GM12865 (cell line): ENCODE data around the gene CACNA1H.
A peak's percentile ranks its signal among the peaks of the same experiment; 100 is the strongest.

Experiments
- DNase-seq: peaks from one replicate; pipeline ENCODE4 v3.0.0; 2010; ENCODE audit warnings: low read depth
- H3K4me3 ChIP-seq: 2 replicates; pipeline ENCODE4 v1.5.1; 2011; ENCODE audit warnings: mild to moderate bottlenecking, low read depth, low read length, control low read depth
- TF ChIP-seq, protein P1 (sequence below): IDR thresholded peaks from 2 replicates; pipeline ENCODE4 v1.5.1; 2011; ENCODE audit warnings: low read length, control low read depth, low read depth, inconsistent platforms; ENCODE audit not compliant: insufficient read depth; ENCODE audit errors: missing control alignments

The CACNA1H gene

DNA sequence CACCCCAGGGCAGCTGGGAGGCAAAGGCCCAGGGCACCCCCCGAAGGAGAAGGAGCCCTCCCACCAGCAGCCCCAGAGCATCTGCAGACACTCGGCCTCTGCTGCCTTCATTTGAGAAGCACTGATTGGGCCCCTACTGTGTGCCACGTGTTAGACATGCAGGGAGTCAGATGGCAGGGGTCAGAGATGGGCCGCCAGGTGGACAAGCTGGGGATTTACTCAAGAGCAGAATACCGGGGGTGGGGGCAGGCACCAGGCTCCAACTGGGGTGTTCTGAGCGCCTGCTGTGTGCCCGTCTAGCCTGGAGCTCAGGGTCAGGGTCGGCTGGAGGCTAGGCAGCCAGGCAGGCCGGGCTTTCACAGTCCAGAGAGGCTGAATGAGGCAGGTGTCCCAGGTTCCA, 53.4 kb downstream of the CACNA1H start:
- no peak for DNase-seq
- TF ChIP-seq, protein P1, sequence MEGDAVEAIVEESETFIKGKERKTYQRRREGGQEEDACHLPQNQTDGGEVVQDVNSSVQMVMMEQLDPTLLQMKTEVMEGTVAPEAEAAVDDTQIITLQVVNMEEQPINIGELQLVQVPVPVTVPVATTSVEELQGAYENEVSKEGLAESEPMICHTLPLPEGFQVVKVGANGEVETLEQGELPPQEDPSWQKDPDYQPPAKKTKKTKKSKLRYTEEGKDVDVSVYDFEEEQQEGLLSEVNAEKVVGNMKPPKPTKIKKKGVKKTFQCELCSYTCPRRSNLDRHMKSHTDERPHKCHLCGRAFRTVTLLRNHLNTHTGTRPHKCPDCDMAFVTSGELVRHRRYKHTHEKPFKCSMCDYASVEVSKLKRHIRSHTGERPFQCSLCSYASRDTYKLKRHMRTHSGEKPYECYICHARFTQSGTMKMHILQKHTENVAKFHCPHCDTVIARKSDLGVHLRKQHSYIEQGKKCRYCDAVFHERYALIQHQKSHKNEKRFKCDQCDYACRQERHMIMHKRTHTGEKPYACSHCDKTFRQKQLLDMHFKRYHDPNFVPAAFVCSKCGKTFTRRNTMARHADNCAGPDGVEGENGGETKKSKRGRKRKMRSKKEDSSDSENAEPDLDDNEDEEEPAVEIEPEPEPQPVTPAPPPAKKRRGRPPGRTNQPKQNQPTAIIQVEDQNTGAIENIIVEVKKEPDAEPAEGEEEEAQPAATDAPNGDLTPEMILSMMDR, result no peak
- no peak overlapping the region for H3K4me3 ChIP-seq

GRCh38 chr16:1206786-1207185, 53.9 kb downstream of the CACNA1H start:
- H3K4me3 ChIP-seq, result no peak overlapping the region
- TF ChIP-seq, protein P1, result no peak
- no peak for DNase-seq

DNA sequence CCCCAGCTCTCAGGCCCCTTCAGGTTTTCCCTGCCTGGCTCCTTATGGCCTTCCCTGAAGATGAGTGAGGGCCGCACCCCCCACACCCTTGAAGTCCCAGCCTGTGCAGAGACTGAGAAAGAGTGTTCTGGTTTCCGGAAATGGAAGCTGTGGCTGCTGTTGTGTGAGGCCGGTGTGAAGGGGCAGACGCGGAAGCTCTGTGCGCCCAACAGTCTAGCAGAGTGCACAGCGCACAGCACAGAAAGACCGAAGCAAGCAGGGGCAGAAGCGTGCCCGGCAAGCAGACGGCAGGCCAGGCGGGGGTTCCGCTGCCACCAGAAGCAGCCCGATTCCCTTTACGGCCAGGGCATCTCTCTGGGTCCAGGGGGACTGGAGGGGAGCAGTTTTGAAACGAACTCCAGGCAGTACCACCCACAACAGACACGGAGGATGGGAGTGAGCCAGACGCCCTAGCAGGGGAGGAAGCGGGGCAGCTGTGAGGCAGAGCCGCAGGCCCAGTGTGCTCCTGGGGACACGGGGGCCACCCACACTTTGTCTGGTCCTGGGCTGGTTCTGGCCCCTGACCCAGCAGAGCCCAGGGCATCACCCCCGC, 55.4 kb downstream of the CACNA1H start:
- peak; percentile 8 for DNase-seq
- no peak overlapping the region for H3K4me3 ChIP-seq
- TF ChIP-seq, protein P1, result no peak

DNA sequence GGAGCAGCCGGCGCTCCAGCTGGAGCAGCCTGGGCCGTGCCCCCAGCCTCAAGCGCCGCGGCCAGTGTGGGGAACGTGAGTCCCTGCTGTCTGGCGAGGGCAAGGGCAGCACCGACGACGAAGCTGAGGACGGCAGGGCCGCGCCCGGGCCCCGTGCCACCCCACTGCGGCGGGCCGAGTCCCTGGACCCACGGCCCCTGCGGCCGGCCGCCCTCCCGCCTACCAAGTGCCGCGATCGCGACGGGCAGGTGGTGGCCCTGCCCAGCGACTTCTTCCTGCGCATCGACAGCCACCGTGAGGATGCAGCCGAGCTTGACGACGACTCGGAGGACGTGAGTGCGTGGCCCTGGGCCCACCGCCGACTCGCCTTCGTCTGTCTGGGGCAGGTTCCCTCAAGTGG, 56.2 kb downstream of the CACNA1H start:
- TF ChIP-seq, protein P1, result no peak
- no peak overlapping the region for H3K4me3 ChIP-seq
- DNase-seq, result no peak

DNA sequence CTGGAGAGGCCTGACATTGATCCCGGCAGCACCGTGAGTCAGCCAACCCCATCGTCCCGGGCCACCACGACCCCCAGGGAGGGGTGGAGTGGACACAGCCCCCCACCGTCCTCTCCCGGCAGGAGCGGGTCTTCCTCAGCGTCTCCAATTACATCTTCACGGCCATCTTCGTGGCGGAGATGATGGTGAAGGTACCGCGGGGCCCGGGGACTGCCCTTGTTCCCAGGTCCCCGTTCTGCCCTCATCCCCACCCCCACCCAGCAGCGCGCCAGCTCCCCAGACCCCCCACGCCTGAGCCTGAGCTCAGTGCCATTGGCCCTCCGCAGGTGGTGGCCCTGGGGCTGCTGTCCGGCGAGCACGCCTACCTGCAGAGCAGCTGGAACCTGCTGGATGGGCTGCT, 57.6 kb downstream of the CACNA1H start:
- TF ChIP-seq, protein P1, result no peak

DNA sequence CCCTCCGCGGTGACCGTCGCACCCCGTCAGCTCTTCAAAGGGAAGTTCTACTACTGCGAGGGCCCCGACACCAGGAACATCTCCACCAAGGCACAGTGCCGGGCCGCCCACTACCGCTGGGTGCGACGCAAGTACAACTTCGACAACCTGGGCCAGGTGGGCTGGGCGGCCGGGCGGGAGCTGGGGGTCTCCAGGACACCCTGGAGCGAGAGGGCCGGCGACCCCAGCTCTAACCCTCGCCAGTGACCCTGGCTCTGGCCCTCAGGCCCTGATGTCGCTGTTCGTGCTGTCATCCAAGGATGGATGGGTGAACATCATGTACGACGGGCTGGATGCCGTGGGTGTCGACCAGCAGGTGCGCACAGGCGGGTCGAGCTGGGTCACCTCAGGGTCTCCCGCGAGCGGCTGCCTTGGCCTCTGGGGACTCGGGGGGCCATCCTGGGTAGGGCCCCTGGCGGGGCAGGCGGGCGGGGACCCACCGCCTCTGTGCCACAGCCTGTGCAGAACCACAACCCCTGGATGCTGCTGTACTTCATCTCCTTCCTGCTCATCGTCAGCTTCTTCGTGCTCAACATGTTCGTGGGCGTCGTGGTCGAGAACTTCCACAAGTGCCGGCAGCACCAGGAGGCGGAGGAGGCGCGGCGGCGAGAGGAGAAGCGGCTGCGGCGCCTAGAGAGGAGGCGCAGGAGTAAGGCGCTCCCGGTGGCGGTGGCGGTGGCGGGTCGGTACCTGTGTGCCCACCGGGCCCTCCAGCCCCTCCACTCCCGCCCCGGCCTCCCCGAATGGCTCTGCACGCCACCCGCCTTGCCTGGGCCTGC, 58.8 kb downstream of the CACNA1H start:
- DNase-seq, result no peak
- no peak overlapping the region for H3K4me3 ChIP-seq
- TF ChIP-seq, protein P1, result no peak

More for the DNA sequence above, 57.6 kb downstream of the CACNA1H start:
- no peak for DNase-seq
- no peak overlapping the region for H3K4me3 ChIP-seq
